Measurements from ENCODE around the gene DNAJC21.

- TF ChIP-seq CTCF (conservative IDR thresholded peaks at IDR 0.05; ENCODE audit: low read depth in 2 of 2) (no peak), EZH2 (IDR thresholded peaks at IDR 0.05; ENCODE audit: low read depth, unreplicated experiment) (no peak), POLR2AphosphoS5 (IDR thresholded peaks at IDR 0.05; ENCODE audit: low read depth) (no peak), CREB1 (CRISPR knock-in tag; IDR thresholded peaks at IDR 0.05; ENCODE audit: low read depth) (no peak), JUNB (IDR thresholded peaks at IDR 0.05; ENCODE audit: unreplicated experiment) (no peak), ZNF331 (CRISPR knock-in tag; IDR thresholded peaks at IDR 0.05; ENCODE audit: low read depth) (no peak), EZH2phosphoT487 (IDR thresholded peaks at IDR 0.05; ENCODE audit: unreplicated experiment) (no peak)
These were observed 41.2 kb downstream of the DNAJC21 start for GRCh38 chr5:34970552-34970951.

Data from GM23338 (cell line).